ENCODE results near the gene NCKIPSD.

NCKIPSD gene

DNA sequence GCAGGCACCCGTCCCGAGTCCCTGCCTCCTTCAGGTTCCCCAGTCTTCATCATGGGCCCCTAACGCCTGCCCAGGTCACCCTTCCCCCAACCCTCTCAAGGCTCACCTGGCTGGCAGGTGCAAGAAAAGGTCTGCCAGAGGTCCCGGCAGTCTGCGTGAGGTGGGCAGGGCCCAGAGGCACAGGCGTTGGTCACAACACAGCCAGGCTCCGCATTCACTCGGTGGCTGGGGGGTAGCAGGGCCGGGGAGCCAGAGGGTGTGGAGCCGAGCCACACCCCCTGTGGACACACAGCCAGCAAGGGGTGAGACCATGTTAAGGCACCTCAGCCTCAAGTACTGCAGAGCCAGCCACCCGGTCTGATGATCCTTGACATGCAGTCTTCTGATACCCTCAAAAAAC lies 33.9 kb downstream of the NCKIPSD start:
- H3K27ac ChIP-seq: no peak overlapping the region
- H3K4me3 ChIP-seq: no peak overlapping the region
- TF ChIP-seq, protein P1, sequence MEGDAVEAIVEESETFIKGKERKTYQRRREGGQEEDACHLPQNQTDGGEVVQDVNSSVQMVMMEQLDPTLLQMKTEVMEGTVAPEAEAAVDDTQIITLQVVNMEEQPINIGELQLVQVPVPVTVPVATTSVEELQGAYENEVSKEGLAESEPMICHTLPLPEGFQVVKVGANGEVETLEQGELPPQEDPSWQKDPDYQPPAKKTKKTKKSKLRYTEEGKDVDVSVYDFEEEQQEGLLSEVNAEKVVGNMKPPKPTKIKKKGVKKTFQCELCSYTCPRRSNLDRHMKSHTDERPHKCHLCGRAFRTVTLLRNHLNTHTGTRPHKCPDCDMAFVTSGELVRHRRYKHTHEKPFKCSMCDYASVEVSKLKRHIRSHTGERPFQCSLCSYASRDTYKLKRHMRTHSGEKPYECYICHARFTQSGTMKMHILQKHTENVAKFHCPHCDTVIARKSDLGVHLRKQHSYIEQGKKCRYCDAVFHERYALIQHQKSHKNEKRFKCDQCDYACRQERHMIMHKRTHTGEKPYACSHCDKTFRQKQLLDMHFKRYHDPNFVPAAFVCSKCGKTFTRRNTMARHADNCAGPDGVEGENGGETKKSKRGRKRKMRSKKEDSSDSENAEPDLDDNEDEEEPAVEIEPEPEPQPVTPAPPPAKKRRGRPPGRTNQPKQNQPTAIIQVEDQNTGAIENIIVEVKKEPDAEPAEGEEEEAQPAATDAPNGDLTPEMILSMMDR (IDR thresholded peaks at IDR 0.05): no peak
- no peak for DNase-seq (ENCODE audit: low spot score)

DNA sequence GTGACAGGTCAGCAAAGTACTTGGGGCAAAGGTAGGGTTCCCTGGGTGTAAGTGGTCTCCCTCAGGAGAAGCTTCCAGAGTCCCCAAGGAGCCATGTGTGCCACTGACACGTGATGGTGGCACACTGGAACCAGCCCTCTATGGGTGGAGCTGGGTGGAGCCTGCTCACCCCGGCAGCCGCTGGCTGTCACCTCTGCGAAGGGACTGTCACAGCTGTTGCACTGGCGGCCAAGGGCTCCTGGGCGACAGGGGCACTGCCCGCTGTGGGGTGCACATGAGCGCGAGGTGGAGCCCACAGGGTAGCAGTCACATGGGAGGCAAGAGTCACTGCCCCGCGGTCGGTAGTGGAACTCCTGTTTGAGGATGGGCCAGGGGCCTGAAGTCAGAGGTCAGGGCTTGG lies 35.0 kb downstream of the NCKIPSD start:
- no peak overlapping the region for H3K27ac ChIP-seq
- no peak for DNase-seq (ENCODE audit: low spot score)
- TF ChIP-seq, protein P1 (IDR thresholded peaks at IDR 0.05): no peak

DNA sequence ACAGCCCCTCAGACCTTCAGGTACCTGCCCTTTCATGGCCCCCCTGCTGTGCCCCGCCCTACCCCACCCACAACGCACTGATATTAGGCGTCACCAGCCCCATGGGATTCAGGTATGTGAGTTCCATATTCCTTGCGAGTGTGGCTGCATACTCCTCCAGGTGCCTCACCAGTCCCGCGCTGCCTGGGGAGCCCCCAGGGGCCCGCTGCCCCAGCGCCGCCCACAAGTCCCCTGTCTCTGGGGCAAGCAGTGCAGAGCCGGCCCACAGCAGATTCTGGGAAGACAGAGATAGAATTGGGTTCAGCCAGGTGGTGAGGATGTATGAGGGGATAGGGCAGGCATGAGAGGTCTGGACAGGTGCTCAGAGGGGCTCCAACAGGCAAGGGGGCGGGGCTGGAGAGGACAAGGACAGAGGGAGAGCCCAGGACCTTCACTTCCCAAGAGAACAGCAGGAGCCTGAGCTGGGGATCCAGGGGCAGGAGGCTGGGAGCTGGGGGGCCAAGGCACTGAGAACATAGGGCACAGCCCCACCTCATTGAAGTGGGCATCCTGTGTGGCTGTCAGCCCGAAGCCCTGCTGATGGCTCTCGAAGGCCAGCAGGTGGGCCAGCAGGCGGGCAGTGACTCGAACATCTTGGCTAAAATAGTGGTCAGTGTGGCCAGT lies 37.4 kb downstream of the NCKIPSD start:
- Histone ChIP-seq H3K27ac (no peak overlapping the region), H3K4me3 (no peak overlapping the region)
- DNase-seq (ENCODE audit: low spot score): no peak
- TF ChIP-seq, protein P1 (IDR thresholded peaks at IDR 0.05): no peak

More for the DNA sequence above, 35.0 kb downstream of the NCKIPSD start:
- H3K4me3 ChIP-seq: no peak overlapping the region

DNA sequence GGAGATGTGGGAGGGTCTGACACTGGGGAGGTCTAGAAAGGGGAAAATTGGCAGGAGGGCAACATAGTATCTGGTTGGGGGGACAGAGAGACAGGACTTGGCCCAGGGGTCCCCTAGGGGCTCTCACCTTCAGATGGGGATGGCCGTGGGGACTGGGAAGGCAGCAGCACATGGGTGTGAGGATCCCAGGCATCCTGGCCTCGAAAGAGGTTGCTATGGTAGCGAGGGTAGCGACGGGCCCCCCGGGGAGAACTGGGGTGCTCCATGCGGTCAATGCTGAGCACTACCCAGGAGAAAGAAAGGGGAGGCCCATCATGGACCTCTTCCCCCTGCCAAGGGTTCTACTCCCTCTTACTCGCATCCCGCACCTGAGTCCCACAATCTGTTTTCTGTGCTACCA lies 38.0 kb downstream of the NCKIPSD start:
- no peak for DNase-seq (ENCODE audit: low spot score)
- Histone ChIP-seq H3K27ac (no peak overlapping the region), H3K4me3 (no peak overlapping the region)
- TF ChIP-seq, protein P1 (IDR thresholded peaks at IDR 0.05): no peak

DNA sequence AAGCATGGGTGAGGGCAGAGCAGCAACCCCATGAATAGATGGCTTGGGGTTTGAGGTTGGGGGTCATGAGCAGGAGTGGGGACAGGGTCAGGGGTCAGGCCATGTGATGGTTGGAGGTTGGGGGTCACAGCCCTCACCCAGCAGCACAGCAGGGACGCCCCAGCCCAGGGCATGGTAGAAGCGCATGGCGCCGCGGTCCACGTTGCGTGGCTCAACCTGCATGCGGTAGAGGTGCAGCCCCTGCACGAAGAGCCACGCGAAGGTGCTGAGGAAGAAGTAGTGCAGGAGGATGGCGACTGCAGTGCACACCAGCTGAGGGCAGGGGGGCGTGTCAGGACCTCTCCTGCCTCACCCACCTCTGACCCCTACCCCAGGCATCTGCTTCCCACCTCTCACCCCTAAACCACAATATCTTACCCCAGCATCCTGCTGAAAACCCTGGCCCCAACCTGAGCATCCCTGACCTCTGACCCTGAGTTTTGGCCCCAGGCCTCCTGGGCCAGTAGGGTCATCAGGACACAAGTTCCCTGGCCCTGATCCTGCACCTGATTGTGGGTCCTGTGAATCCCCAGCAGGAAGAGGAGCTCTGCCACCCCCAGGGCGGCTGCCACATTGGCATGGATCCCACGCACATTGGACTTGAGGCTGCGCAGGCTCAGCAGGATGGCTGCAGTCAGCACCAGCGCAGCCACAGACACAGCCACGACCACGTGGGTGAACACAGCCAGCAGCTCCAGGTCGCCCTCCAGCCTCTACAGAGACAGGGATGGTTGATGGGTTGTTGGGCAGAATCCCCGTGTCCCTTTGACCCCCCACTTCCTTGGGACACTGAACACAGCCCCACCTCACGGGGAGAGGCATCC lies 40.6 kb downstream of the NCKIPSD start:
- H3K27ac ChIP-seq: no peak overlapping the region
- TF ChIP-seq, protein P1 (IDR thresholded peaks at IDR 0.05): no peak
- DNase-seq (ENCODE audit: low spot score): no peak
- H3K4me3 ChIP-seq: no peak overlapping the region

DNA sequence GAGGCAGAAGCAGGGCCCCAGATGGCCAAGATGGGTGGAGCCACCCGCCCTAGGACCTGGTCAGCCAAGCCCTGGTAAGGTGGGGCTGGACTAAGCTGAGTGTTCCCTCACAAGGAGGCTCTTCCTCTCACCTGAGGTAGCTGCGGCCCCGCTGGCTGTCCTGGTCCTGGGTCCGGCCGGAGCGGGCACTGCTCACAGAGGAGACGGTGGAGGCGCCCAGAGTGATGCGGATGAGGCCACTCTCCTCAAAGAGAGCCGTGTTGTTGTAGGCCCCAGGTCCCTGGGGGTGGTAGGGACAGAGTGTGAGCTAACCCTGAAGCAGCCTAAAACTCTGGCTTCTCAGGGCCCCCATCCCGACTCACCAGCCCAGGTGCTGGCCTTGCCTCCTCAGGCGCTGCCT lies 43.1 kb downstream of the NCKIPSD start:
- no peak for DNase-seq (ENCODE audit: low spot score)
- Histone ChIP-seq H3K4me3 (no peak overlapping the region), H3K27ac (no peak overlapping the region)
- TF ChIP-seq, protein P1 (IDR thresholded peaks at IDR 0.05): no peak

Data from coronary artery (tissue), 2 donors.